Hypothalamus (tissue), 51 donors: ENCODE results near the gene LIMK2.

Experiments
- DNase-seq, 51 donors: peaks; one replicate each; lab custom pipeline; 2025; lab: John Stamatoyannopoulos, UW

The LIMK2 gene

GRCh38 chr22:31323578-31324550 lies 111.8 kb downstream of the LIMK2 start:
- no peak for DNase-seq

- no peak for DNase-seq
Measured at GRCh38 chr22:31326877-31327276, 114.8 kb downstream of the LIMK2 start.

- DNase-seq: peak in 3 of 51 donors; percentile 20 to 58 (median 26)
Measured at GRCh38 chr22:31327806-31328543, 115.9 kb downstream of the LIMK2 start.

- DNase-seq: no peak
Measured at GRCh38 chr22:31328544-31328960, 116.5 kb downstream of the LIMK2 start.

GRCh38 chr22:31329029-31329428 lies 116.9 kb downstream of the LIMK2 start:
- no peak for DNase-seq
